Activated T-helper 1 cell treated with anti-CD3 and anti-CD28 coated beads, Interleukin-12 subunit alpha, Interleukin-12 subunit beta, Interleukin-2, Interleukin-4 antibody, amounts not matched to agents 30 ng/mL and 10 ng/mL and 1 ng/mL, durations not matched to agents 14 hours and 24 hours and 36 hours (primary cell): ENCODE data around the gene WDR82. TPM values are rescaled to one million over a fixed set of nuclear protein-coding genes. Genes with fewer than 3 reads are reported as not detected.

Experiments used
- DNase-seq: peaks from one replicate; pipeline ENCODE4 v3.0.0; 2021; ENCODE audit warnings: low spot score
- H3K27ac Mint-ChIP-seq: one replicate; pipeline ENCODE4 v1.8.0; 2021; ENCODE audit warnings: mild to moderate bottlenecking, mixed read lengths
- H3K27me3 Mint-ChIP-seq: one replicate; pipeline ENCODE4 v1.8.0; 2022; ENCODE audit warnings: mild to moderate bottlenecking, moderate library complexity, mixed read lengths; ENCODE audit not compliant: insufficient read depth
- H3K36me3 Mint-ChIP-seq: one replicate; pipeline ENCODE4 v1.8.0; 2021; ENCODE audit warnings: low read depth, mixed read lengths
- H3K4me1 Mint-ChIP-seq: one replicate; pipeline ENCODE4 v1.8.0; 2021; ENCODE audit warnings: low read depth, mixed read lengths
- H3K4me3 Mint-ChIP-seq: one replicate; pipeline ENCODE4 v1.8.0; 2021; ENCODE audit warnings: mild to moderate bottlenecking, moderate library complexity, mixed read lengths
- H3K9me3 Mint-ChIP-seq: one replicate; pipeline ENCODE4 v1.8.0; 2021; ENCODE audit warnings: mixed read lengths
- intact Hi-C: fragments of 100-400 bp; cut with micrococcal nuclease; formaldehyde crosslinking; loops from one replicate; pipeline ENCODE4 v1.15.1; 2024
- total RNA-seq: library from RNA; stranded (reverse); gene quantifications from 2 replicates; pipeline ENCODE4 v1.2.3, GENCODE V29; 2022

WDR82 gene
- total RNA-seq, 1 donor from 2014 or later = 105 TPM

GRCh38 chr3:52243791-52244628 lies 34.4 kb downstream of the WDR82 start:
- peak overlapping the region; percentile 78 for H3K4me3 Mint-ChIP-seq
- H3K27me3 Mint-ChIP-seq = no peaks in the 10 kb centered on the region
- DNase-seq = no peak
- peaks cover 81% of the 10 kb centered on the region for H3K4me1 Mint-ChIP-seq
- intact Hi-C loops = loop anchor here (1.0 kb wide), 1 partner anchor 9 kb away; no protein-coding TSS in a partner anchor
- peak overlapping the region; percentile 92 for H3K27ac Mint-ChIP-seq
- peaks cover 3% of the 10 kb centered on the region for H3K9me3 Mint-ChIP-seq
- peaks cover 35% of the 10 kb centered on the region for H3K36me3 Mint-ChIP-seq

- Mint-ChIP-seq H3K36me3 (peaks cover 20% of the 10 kb centered on the region), H3K27ac (peak overlapping the region; percentile 88), H3K4me1 (peaks cover 78% of the 10 kb centered on the region), H3K9me3 (peaks cover 3% of the 10 kb centered on the region), H3K27me3 (no peaks in the 10 kb centered on the region), H3K4me3 (peak overlapping the region; percentile 57)
- no peak for DNase-seq
- intact Hi-C loops = no loop called here
These were observed 36.4 kb downstream of the WDR82 start for GRCh38 chr3:52242039-52242438.

- Mint-ChIP-seq H3K9me3 (peaks cover 3% of the 10 kb centered on the region), H3K4me3 (peak overlapping the region; percentile 95), H3K27me3 (no peaks in the 10 kb centered on the region), H3K27ac (peak overlapping the region; percentile 98), H3K4me1 (peaks cover 78% of the 10 kb centered on the region), H3K36me3 (peaks cover 17% of the 10 kb centered on the region)
- no peak for DNase-seq
- intact Hi-C loops = loop anchor here (1.0 kb wide), 2 partner anchors 30 to 36 kb away; no protein-coding TSS in a partner anchor
These were observed 37.5 kb downstream of the WDR82 start for GRCh38 chr3:52240886-52241370.

- Mint-ChIP-seq H3K36me3 (peaks cover 17% of the 10 kb centered on the region), H3K27ac (peak overlapping the region; percentile 98), H3K27me3 (no peaks in the 10 kb centered on the region), H3K4me3 (peak overlapping the region; percentile 95), H3K4me1 (peaks cover 78% of the 10 kb centered on the region), H3K9me3 (peaks cover 3% of the 10 kb centered on the region)
- intact Hi-C loops = loop anchor here (1.0 kb wide), 2 partner anchors 31 to 37 kb away; no protein-coding TSS in a partner anchor
- DNase-seq = peak; percentile 47
These were observed 38.2 kb downstream of the WDR82 start for GRCh38 chr3:52240059-52240885.

- Mint-ChIP-seq H3K36me3 (peaks cover 15% of the 10 kb centered on the region), H3K27ac (peak within 1 kb of the TSS; percentile 98), H3K4me1 (peaks cover 75% of the 10 kb centered on the region), H3K4me3 (peak within 1 kb of the TSS; percentile 95), H3K9me3 (peaks cover 3% of the 10 kb centered on the region), H3K27me3 (no peaks in the 10 kb centered on the region)
- intact Hi-C loops = loop anchor here (1.0 kb wide), 5 partner anchors 14 to 182 kb away; partner anchors contain the start of gene ALAS1
- DNase-seq = peak; percentile 87
These were observed 39.4 kb downstream of the WDR82 start, which contains the start of gene TWF2 for GRCh38 chr3:52238761-52239701. Gene TWF2, minus strand, starts transcription at chr3:52239158. Its CDS starts 142 bp downstream, at chr3:52239016.

GRCh38 chr3:52238193-52238760 lies 40.2 kb downstream of the WDR82 start:
- Mint-ChIP-seq H3K27me3 (no peaks in the 10 kb centered on the region), H3K4me3 (peak overlapping the region; percentile 95), H3K27ac (peak overlapping the region; percentile 94), H3K4me1 (peaks cover 71% of the 10 kb centered on the region), H3K36me3 (peaks cover 15% of the 10 kb centered on the region), H3K9me3 (peaks cover under 1% of the 10 kb centered on the region)
- intact Hi-C loops = no loop called here
- no peak for DNase-seq

GRCh38 chr3:52237657-52238172 lies 40.7 kb downstream of the WDR82 start:
- peak overlapping the region; percentile 73 for H3K27ac Mint-ChIP-seq
- DNase-seq = no peak
- peak overlapping the region; percentile 95 for H3K4me3 Mint-ChIP-seq
- intact Hi-C loops = no loop called here
- H3K27me3 Mint-ChIP-seq = no peaks in the 10 kb centered on the region
- no peaks in the 10 kb centered on the region for H3K9me3 Mint-ChIP-seq
- H3K36me3 Mint-ChIP-seq = peaks cover 15% of the 10 kb centered on the region
- H3K4me1 Mint-ChIP-seq = peaks cover 66% of the 10 kb centered on the region

GRCh38 chr3:52237006-52237656 lies 41.3 kb downstream of the WDR82 start:
- no peak for DNase-seq
- Mint-ChIP-seq H3K27ac (peak overlapping the region; percentile 73), H3K27me3 (no peaks in the 10 kb centered on the region), H3K9me3 (no peaks in the 10 kb centered on the region), H3K4me3 (peak overlapping the region; percentile 73), H3K4me1 (peaks cover 69% of the 10 kb centered on the region), H3K36me3 (peaks cover 15% of the 10 kb centered on the region)
- intact Hi-C loops = no loop called here

- Mint-ChIP-seq H3K4me1 (peaks cover 70% of the 10 kb centered on the region), H3K4me3 (peak overlapping the region; percentile 53), H3K9me3 (no peaks in the 10 kb centered on the region), H3K27ac (no peak overlapping the region), H3K36me3 (peaks cover 16% of the 10 kb centered on the region), H3K27me3 (no peaks in the 10 kb centered on the region)
- DNase-seq = no peak
- intact Hi-C loops = no loop called here
These were observed 42.0 kb downstream of the WDR82 start for GRCh38 chr3:52236424-52236886.

GRCh38 chr3:52234516-52235447 lies 43.7 kb downstream of the WDR82 start:
- intact Hi-C loops = no loop called here
- H3K36me3 Mint-ChIP-seq = peaks cover 16% of the 10 kb centered on the region
- H3K4me3 Mint-ChIP-seq = peak overlapping the region; percentile 28
- H3K4me1 Mint-ChIP-seq = peaks cover 57% of the 10 kb centered on the region
- no peak for DNase-seq
- no peaks in the 10 kb centered on the region for H3K9me3 Mint-ChIP-seq
- no peaks in the 10 kb centered on the region for H3K27me3 Mint-ChIP-seq
- H3K27ac Mint-ChIP-seq = peak overlapping the region; percentile 58
